Neutrophil (primary cell): ENCODE data around the gene NAGLU.

Experiments
- H3K27ac ChIP-seq: fragments of 200-600 bp; sonication (generic); 2 replicates; pipeline ENCODE4 v1.5.1; 2016; ENCODE audit warnings: mild to moderate bottlenecking, moderate library complexity
- H3K27me3 ChIP-seq: fragments of 200-600 bp; sonication (generic); 2 replicates; pipeline ENCODE4 v1.6.0; 2016; ENCODE audit warnings: mild to moderate bottlenecking
- H3K36me3 ChIP-seq: fragments of 200-600 bp; sonication (generic); 2 replicates; pipeline ENCODE4 v1.5.1; 2017
- H3K4me1 ChIP-seq, 2 experiments: fragments of 200-600 bp in 1 of 2; sonication (generic) in 1 of 2; 1 replicate in 1 of 2; 2 replicates in 1 of 2; pipeline versions ENCODE4 v1.5.1 to v1.6.1; 2013 to 2016; ENCODE audit warnings: low read depth in 1 of 2, low read length in 1 of 2, mild to moderate bottlenecking in 1 of 2, moderate library complexity in 1 of 2; ENCODE audit not compliant: control insufficient read depth in 1 of 2, insufficient read depth in 1 of 2
- H3K4me3 ChIP-seq, 2 experiments: fragments of 200-600 bp in 1 of 2; sonication (generic) in 1 of 2; 1 replicate in 1 of 2; 2 replicates in 1 of 2; pipeline ENCODE4 v1.5.1; 2013 to 2016; ENCODE audit warnings: low read depth in 1 of 2, low read length in 1 of 2, mild to moderate bottlenecking in 1 of 2, moderate library complexity in 1 of 2
- H3K9me3 ChIP-seq: fragments of 200-600 bp; sonication (generic); 2 replicates; pipeline ENCODE4 v1.5.1; 2016
- CTCF ChIP-seq: fragments of 200-600 bp; sonication (generic); IDR thresholded peaks from 2 replicates; pipeline ENCODE4 v1.5.1; 2016; ENCODE audit warnings: antibody characterized with exemption

Gene NAGLU

GRCh38 chr17:42568341-42569111 lies 32.5 kb downstream of the NAGLU start:
- Histone ChIP-seq H3K27ac (peak overlapping the region; percentile 97), H3K4me3 (peak overlapping the region in 1 of 2 experiments; percentile 95), H3K27me3 (no peaks in the 10 kb centered on the region), H3K36me3 (peaks cover 81% of the 10 kb centered on the region), H3K4me1 (peaks cover 43 to 48% of the 10 kb centered on the region in 2 experiments), H3K9me3 (no peaks in the 10 kb centered on the region)
- TF ChIP-seq CTCF: no peak

GRCh38 chr17:42571435-42572225 lies 35.6 kb downstream of the NAGLU start:
- H3K4me3 ChIP-seq: no peak overlapping the region
- no peaks in the 10 kb centered on the region for H3K27me3 ChIP-seq
- no peak overlapping the region for H3K27ac ChIP-seq
- no peaks in the 10 kb centered on the region for H3K9me3 ChIP-seq
- TF ChIP-seq CTCF: no peak
- peaks cover 34 to 41% of the 10 kb centered on the region in 2 experiments for H3K4me1 ChIP-seq
- peaks cover 74% of the 10 kb centered on the region for H3K36me3 ChIP-seq

GRCh38 chr17:42573095-42573494 lies 37.1 kb downstream of the NAGLU start:
- H3K4me1 ChIP-seq: peaks cover 36 to 44% of the 10 kb centered on the region in 2 experiments
- no peaks in the 10 kb centered on the region for H3K27me3 ChIP-seq

GRCh38 chr17:42574463-42574862 lies 38.4 kb downstream of the NAGLU start:
- H3K9me3 ChIP-seq: no peaks in the 10 kb centered on the region
- TF ChIP-seq CTCF: no peak
- H3K4me3 ChIP-seq: no peak overlapping the region
- H3K36me3 ChIP-seq: peaks cover 68% of the 10 kb centered on the region
- no peaks in the 10 kb centered on the region for H3K27me3 ChIP-seq
- no peak overlapping the region for H3K27ac ChIP-seq
- H3K4me1 ChIP-seq: peaks cover 34 to 42% of the 10 kb centered on the region in 2 experiments

More at GRCh38 chr17:42573095-42573494, 37.1 kb downstream of the NAGLU start:
- no peak for TF ChIP-seq CTCF
- Histone ChIP-seq H3K36me3 (peaks cover 79% of the 10 kb centered on the region), H3K27ac (peak overlapping the region; percentile 70), H3K4me3 (no peak overlapping the region), H3K9me3 (no peaks in the 10 kb centered on the region)

GRCh38 chr17:42577140-42577531 lies 41.1 kb downstream of the NAGLU start:
- Histone ChIP-seq H3K4me3 (peak overlapping the region; percentile 70 to 74), H3K4me1 (peaks cover 34 to 50% of the 10 kb centered on the region in 2 experiments), H3K27ac (peak overlapping the region; percentile 96), H3K9me3 (no peaks in the 10 kb centered on the region), H3K27me3 (no peaks in the 10 kb centered on the region), H3K36me3 (peaks cover 66% of the 10 kb centered on the region)
- TF ChIP-seq CTCF: no peak
